ENCODE data around the gene PNMA8A.

- TF ChIP-seq POLR2A (IDR thresholded peaks at IDR 0.05) (no peak), CTCF (IDR thresholded peaks at IDR 0.05) (no peak)
These were observed 49.0 kb downstream of the PNMA8A start for GRCh38 chr19:46422344-46422743.

Data from esophagus squamous epithelium (tissue), 4 donors.